ENCODE measurements around the gene HOXB1.
"Not testable (repeated sequence)": the region's sequence is repeated elsewhere in the genome, so short reads cannot be mapped to it uniquely, and the experiment has no call there.

HOXB1 gene

GRCh38 chr17:48519427-48519826, 11.4 kb downstream of the HOXB1 start:
- no peak for DNase-seq (ENCODE audit: low spot score)

DNA sequence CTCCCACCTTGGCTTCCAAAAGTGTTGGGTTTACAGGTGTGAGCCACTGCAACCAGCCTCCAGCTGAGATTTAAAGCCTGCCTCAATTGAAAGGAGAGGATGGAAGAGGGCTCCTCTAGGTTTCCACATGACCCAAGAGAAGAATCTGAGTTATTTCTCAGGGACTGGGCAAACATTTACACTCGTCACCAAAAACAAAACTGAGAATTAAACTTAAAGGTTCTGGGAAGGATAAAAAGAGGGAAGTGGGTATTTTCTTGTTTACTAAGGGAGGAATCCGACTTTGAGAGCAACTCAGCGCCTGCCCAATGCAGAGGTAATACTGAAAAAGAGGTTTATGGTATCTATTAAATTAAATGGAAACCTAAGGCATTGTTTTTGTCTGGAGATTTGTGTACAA, 13.3 kb downstream of the HOXB1 start:
- DNase-seq (ENCODE audit: low spot score): no peak

GRCh38 chr17:48515925-48516900, 14.6 kb downstream of the HOXB1 start:
- no peak for DNase-seq (ENCODE audit: low spot score)

- DNase-seq (ENCODE audit: low spot score): no peak
These were observed 16.3 kb downstream of the HOXB1 start for GRCh38 chr17:48514477-48514876.

DNA sequence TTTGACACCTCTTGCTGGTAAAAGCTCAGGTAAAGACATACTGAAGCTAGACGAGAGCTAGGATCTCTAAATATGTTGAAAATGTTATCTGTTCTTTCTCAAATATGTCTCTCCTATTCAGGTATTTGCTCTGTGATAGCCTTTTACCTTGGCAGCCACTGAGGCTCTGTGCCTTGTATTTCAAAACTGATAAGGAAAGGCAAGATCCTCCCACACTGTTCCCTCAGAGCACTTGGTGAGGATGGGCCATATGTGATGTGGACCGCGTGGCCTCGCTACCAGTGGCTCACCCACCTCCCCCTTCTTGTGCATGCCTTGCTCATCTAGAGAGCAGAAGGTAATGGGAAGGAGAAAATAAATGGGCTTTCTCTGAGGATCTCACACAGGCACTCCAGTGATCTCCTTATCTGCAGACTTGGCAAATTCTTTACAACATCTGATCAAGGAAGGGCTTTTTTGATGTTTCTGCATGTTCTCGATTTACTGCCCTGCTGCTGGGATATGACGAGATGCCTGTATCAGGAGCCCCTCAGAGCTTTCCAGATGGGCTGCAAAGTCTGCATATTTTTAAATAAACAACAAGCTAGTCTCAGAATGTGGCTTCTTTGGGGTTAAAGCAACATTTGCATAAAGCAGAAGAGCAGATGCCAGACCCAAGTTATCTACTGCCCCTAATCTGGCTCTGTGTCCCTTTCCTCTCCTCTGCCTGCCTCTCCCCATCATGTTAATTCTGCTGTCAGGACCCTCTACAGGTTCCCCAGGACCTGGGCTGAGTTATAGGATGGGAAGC, 16.9 kb downstream of the HOXB1 start:
- DNase-seq (ENCODE audit: low spot score): no peak

- no peak for DNase-seq (ENCODE audit: low spot score)
These were observed 17.7 kb downstream of the HOXB1 start for GRCh38 chr17:48513097-48513496.

DNA sequence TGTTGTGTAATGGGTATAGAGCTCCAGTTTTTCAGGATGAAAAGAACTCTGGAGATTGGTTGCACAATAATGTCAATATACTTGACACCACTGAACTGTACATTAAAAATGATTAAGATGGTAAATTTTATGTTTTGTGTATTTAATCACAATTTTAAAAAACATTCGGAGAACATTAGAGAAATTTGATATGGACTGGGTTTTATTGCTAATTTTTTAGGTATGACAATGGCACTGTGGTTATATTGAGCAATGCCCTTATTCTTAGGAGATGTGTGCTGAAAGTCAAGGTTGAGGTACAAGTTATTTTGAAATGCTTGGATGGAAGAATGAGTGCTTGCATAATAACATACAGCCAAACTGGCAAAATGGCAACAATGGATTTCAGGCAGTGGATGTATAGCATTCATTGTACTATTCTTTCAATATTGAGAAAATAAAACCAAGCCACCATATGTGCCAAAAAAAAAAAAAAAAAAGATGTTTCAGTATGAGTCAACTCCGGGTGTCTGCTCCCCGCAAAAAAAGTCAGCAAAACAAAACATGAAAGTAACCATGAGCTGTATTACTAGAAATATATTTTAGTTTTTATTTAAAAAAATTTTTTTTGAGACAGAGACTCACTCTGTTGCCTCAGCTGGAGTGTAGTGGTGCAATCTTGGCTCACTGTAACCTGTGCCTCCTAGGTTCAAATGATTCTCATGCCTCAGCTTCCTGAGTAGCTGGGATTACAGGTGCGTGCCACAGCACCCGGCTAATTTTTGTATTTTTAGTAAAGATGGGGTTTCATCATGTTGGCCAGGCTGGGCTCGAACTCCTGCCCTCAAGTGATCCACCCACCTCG, 19.8 kb downstream of the HOXB1 start:
- no peak for DNase-seq (ENCODE audit: low spot score)

- no peak for DNase-seq (ENCODE audit: low spot score)
These were observed 20.4 kb downstream of the HOXB1 start for GRCh38 chr17:48510381-48510760.

DNA sequence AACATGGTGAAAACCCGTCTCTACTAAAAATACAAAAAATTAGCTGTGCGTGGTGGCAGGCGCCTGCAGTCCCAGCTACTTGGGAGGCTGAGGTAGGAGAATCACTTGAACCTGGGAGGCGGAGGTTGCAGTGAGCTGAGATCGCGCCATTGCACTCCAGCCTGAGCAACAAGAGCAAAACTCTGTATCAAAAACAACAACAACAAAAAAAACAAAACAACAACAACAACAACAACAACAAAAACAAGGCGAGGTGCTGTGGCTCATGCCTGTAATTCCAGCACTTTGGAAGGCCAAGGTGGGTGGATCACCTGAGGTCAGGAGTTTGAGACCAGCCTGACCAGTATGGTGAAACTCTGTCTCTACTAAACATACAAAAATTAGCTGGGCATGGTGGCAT, 21.1 kb downstream of the HOXB1 start:
- DNase-seq (ENCODE audit: low spot score): not testable (repeated sequence)

DNA sequence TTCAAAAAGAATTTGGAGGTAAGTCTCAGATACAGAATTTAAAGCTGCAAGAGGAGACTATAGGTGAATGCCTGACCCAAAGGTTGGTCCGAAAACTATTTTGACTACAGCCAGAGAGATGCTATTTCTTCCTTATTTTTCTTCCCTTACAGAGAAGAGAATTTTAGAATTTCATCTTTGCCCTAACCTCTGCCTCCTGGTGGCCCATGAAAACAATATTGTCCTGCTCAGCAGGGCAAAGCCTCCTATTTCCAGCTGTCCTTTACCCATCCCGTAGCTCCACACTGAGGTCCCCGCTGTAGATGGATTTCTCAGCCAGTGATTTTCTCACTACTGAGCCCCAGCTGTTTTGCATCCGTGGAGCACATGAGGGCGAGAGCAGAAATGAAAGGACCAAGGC, 24.6 kb downstream of the HOXB1 start:
- DNase-seq (ENCODE audit: low spot score): no peak

GRCh38 chr17:48505788-48506187, 25.0 kb downstream of the HOXB1 start:
- DNase-seq (ENCODE audit: low spot score): no peak

- no peak for DNase-seq (ENCODE audit: low spot score)
These were observed 25.9 kb downstream of the HOXB1 start for GRCh38 chr17:48504953-48505352.

DNA sequence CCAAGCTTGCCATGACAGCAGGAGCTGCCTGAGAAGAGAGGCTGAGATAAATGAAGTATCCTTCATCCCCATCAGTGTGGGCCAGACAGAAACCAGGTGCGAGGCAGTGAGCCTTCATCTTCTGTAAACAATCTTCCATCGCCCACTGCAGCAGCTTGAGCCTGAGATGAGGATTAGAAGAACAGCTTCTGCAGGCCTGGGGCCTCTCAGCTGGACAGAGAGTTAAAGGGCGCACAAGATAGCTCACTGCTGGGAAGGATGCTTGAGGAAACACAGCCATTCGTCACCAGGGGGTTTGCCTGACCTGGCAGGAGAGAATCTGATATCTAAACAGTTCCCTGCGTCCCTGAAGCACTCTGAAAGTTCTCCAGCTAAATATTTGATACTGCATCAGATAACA, 27.1 kb downstream of the HOXB1 start:
- DNase-seq (ENCODE audit: low spot score): no peak

- DNase-seq (ENCODE audit: low spot score): no peak
These were observed 27.9 kb downstream of the HOXB1 start for GRCh38 chr17:48502901-48503300.

- DNase-seq (ENCODE audit: low spot score): no peak
These were observed 28.5 kb downstream of the HOXB1 start for GRCh38 chr17:48502312-48502711.

DNA sequence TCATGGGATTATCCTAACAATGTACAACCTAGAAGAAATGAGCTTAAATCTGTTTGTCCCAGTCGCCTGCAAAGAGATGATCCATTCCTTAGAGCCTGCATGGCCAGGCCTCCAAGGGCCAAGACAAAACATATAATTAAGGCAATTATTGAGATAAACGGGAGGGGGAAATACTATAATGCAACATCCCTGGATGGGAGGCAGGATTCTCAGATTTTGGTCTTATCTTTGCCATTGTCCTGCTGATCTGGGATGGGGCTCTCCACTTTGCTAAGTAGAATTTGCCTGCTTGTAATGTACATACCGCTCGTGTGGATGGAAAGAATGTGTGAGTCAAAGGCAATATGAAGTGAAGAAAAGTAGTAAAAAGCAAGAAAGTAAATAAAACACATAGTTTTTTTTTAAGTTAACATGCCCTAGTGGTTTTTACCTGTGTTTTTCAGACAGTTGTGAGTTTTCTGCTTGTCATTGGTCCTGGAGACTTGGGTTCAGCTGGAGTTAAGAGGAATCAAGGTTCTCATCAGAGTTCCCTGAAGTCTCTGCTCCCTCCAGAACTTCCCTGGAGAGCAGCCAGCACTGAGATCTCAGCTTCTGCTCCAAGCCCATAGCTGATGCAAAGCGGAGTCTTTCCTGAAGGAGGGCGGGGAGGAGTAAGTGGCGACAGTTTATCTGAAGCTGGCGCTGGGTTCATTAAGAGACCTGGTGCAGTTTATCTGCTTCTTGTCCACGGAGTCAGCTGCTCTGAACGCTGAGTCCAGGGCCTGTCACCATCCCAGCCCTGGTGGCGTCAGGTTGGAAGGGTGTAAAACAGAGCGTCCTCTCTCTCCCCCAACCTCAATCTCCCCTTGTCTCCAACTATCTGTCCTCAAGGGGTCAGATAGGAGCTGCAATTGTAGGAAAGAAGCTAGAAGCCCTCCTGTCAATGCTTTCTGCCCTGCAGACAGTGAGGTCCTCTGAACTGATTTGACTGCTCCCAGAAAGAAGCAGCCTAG, 30.1 kb downstream of the HOXB1 start:
- no peak for DNase-seq (ENCODE audit: low spot score)

- DNase-seq (ENCODE audit: low spot score): no peak
These were observed 30.9 kb downstream of the HOXB1 start for GRCh38 chr17:48499735-48500434.

DNA sequence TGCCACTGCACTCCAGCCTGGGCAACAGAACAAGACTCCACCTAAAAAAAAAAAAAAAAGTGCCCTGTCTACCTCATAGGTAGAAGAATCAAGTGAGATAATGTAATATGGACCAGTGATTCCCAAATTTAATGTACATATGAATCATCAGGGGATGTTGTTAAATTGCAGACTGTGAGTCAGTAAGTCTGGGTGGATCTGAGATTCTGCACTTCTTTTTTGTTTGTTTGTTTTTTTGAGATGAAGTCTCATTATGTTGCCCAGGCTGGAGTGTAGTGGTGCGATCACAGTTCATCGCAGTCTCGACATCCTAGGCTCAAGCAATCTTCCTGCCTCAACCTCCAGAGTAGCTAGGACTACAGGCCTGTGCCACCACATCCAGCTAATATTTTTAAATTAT, 31.6 kb downstream of the HOXB1 start:
- no peak for DNase-seq (ENCODE audit: low spot score)

DNA sequence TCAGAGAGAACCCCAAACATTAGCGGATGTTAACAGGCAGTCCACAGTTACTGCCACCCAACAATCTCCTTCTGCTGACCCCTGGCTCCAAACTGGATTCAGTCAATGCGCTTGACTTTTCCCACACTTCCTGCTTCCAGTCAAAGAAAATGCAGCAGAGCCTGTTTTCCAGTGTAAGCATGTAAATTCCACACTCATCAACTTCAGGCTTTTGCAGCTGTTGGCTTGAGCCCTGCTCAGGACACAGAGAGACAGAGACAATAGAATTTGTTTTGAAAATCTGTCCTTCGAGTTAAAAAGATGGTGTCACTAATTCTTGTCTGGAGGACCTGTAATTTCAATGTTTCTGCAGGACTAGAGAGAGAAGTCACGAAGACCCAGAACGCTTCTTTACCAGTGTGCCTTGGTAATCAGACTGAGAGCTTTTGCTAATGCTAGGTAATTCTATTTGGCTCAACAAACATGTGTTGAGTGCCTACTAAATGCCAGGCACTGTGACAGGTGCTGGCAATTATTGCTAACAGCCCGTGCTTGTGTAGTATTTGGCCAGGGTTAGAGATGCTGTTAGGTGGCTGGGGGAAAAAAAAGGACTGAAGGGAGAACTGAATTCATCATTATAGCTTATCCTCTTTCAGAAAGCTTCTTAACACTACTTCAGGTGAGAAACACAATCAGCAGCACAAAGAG, 32.5 kb downstream of the HOXB1 start:
- DNase-seq (ENCODE audit: low spot score): no peak

DNA sequence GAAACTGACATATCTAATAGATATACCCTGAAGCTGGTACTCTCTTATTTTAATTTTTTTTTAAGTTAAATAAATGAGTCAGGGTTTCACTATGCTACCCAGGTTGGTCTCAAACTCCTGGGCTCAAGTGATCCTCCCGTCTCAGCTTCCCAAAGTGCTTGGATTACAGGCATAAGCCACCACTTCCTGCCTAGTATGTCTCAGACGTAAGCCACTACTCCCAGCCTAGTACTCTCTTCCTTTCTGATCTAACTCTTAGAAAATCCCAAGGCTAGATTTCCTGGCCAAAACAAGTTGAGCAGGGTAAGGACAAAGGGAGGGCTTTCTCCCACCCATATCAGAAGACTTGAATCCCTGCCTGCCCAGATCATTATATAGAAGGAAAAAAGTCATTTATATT, 33.7 kb downstream of the HOXB1 start:
- no peak for DNase-seq (ENCODE audit: low spot score)
